ENCODE data around the gene COMMD9. TPM values are rescaled to one million over a fixed set of nuclear protein-coding genes. Genes with fewer than 3 reads are reported as not detected.
"Not testable (repeated sequence)": the region's sequence is repeated elsewhere in the genome, so short reads cannot be mapped to it uniquely, and the experiment has no call there.

COMMD9 gene
- polyA plus RNA-seq (ENCODE audit: insufficient read length in 4 of 4), result 100 to 1,000 TPM in 1 of 4 donors, 10 to 100 TPM in 3; 83.0 to 107 (median 93.9) TPM

- DNase-seq (ENCODE audit: low read depth in 4 of 4, low spot score in 2 of 4), result peak; percentile 64 to 87 (median 78)
Measured at GRCh38 chr11:36289226-36289852, at the start of gene COMMD9. TSS of gene COMMD9 (minus strand) at chr11:36289424. CDS start at chr11:36289412, 12 bp downstream.

- no peak for DNase-seq (ENCODE audit: low read depth in 4 of 4, low spot score in 2 of 4)
Measured at GRCh38 chr11:36333897-36334296, 44.7 kb upstream of the COMMD9 start.

GRCh38 chr11:36333468-36333867 is 44.2 kb upstream of the COMMD9 start:
- no peak for DNase-seq (ENCODE audit: low read depth in 4 of 4, low spot score in 2 of 4)

- no peak for DNase-seq (ENCODE audit: low read depth in 4 of 4, low spot score in 2 of 4)
Measured at GRCh38 chr11:36330411-36330810, 41.2 kb upstream of the COMMD9 start.

GRCh38 chr11:36328966-36329673 is 39.9 kb upstream of the COMMD9 start:
- DNase-seq (ENCODE audit: low read depth in 4 of 4, low spot score in 2 of 4), result no peak

GRCh38 chr11:36326524-36327419 is 37.5 kb upstream of the COMMD9 start:
- no peak for DNase-seq (ENCODE audit: low read depth in 4 of 4, low spot score in 2 of 4)

- not testable (repeated sequence) for DNase-seq (ENCODE audit: low read depth in 4 of 4, low spot score in 2 of 4)
Measured at GRCh38 chr11:36325403-36325802, 36.2 kb upstream of the COMMD9 start.

GRCh38 chr11:36324956-36325355 is 35.7 kb upstream of the COMMD9 start:
- not testable (repeated sequence) for DNase-seq (ENCODE audit: low read depth in 4 of 4, low spot score in 2 of 4)

- DNase-seq (ENCODE audit: low read depth in 4 of 4, low spot score in 2 of 4), result no peak
Measured at GRCh38 chr11:36317992-36318391, 28.8 kb upstream of the COMMD9 start.

- no peak for DNase-seq (ENCODE audit: low read depth in 4 of 4, low spot score in 2 of 4)
Measured at GRCh38 chr11:36316049-36316448, 26.8 kb upstream of the COMMD9 start.

GRCh38 chr11:36314434-36314767 is 25.2 kb upstream of the COMMD9 start:
- no peak for DNase-seq (ENCODE audit: low read depth in 4 of 4, low spot score in 2 of 4)

GRCh38 chr11:36313750-36314433 is 24.7 kb upstream of the COMMD9 start:
- no peak for DNase-seq (ENCODE audit: low read depth in 4 of 4, low spot score in 2 of 4)

- DNase-seq (ENCODE audit: low read depth in 4 of 4, low spot score in 2 of 4), result no peak
Measured at GRCh38 chr11:36312611-36313472, 23.6 kb upstream of the COMMD9 start.

GRCh38 chr11:36311926-36312595 is 22.8 kb upstream of the COMMD9 start:
- DNase-seq (ENCODE audit: low read depth in 4 of 4, low spot score in 2 of 4), result no peak

GRCh38 chr11:36309779-36310178 is 20.6 kb upstream of the COMMD9 start:
- no peak for DNase-seq (ENCODE audit: low read depth in 4 of 4, low spot score in 2 of 4)

GRCh38 chr11:36308577-36308976 is 19.4 kb upstream of the COMMD9 start:
- DNase-seq (ENCODE audit: low read depth in 4 of 4, low spot score in 2 of 4), result no peak

GRCh38 chr11:36306888-36307287 is 17.7 kb upstream of the COMMD9 start:
- peak in 1 of 4 donors; percentile 49 for DNase-seq (ENCODE audit: low read depth in 4 of 4, low spot score in 2 of 4)

GRCh38 chr11:36305047-36305446 is 15.8 kb upstream of the COMMD9 start:
- DNase-seq (ENCODE audit: low read depth in 4 of 4, low spot score in 2 of 4), result no peak

- DNase-seq (ENCODE audit: low read depth in 4 of 4, low spot score in 2 of 4), result no peak
Measured at GRCh38 chr11:36304351-36304750, 15.1 kb upstream of the COMMD9 start.

Measured in left renal cortex interstitium (tissue), 4 donors.